ENCODE measurements around the gene IL17B. TPM values are rescaled to one million over a fixed set of nuclear protein-coding genes. Genes with fewer than 3 reads are reported as not detected.

The IL17B gene
- total and polyA plus RNA-seq, 2 of the 8 experiments (the other 6 are each of a cell fraction or from before 2014, with no cell fraction given) = 0.18 TPM; not detected in 1

- no peak overlapping the region for H2BK20ac ChIP-seq (ENCODE audit: low read length)
- no peaks in the 10 kb centered on the region for H3K79me1 ChIP-seq (ENCODE audit: low read depth, low read length)
- H3K23me2 ChIP-seq (ENCODE audit: low read depth, low read length) = no peaks in the 10 kb centered on the region
- H2AFZ ChIP-seq (ENCODE audit: low read length) = no peak overlapping the region
- no peak overlapping the region for H3K9ac ChIP-seq (replicated peaks in 1 of 4; ENCODE audit: extremely low read depth in 1 of 4, low read depth in 3 of 4, low read length in 3 of 4)
- H3K23ac ChIP-seq (ENCODE audit: insufficient read length) = no peak overlapping the region
- peaks cover 0 to 4% (median 0%) of the 10 kb centered on the region in 4 experiments; a peak in 2 of 7 replicates for H3K4me1 ChIP-seq (replicated peaks in 1 of 4; ENCODE audit: control insufficient read depth in 3 of 4, insufficient read depth in 4 of 4, low read length in 3 of 4)
- H3K79me2 ChIP-seq (ENCODE audit: control insufficient read depth in 1 of 2, insufficient read depth in 2 of 2, low read length in 2 of 2) = no peaks in the 10 kb centered on the region
- H2BK15ac ChIP-seq (ENCODE audit: low read length) = no peak overlapping the region
- FAIRE-seq (no peak), DNase-seq (ENCODE audit: low read depth in 1 of 2, low spot score in 2 of 2) (no peak)
- H2BK120ac ChIP-seq (replicated peaks; ENCODE audit: low read depth, low read length) = no peak overlapping the region
- H3K18ac ChIP-seq (ENCODE audit: extremely low read depth, low read length) = no peak overlapping the region
- no peak overlapping the region for H3K4me2 ChIP-seq (ENCODE audit: insufficient read depth in 1 of 2, low read depth in 2 of 2, low read length in 2 of 2)
- no peak overlapping the region for H2AK5ac ChIP-seq (ENCODE audit: low read depth, low read length)
- no peak overlapping the region for H3K27ac ChIP-seq (ENCODE audit: low read depth, low read length)
- H3K4me3 ChIP-seq (ENCODE audit: extremely low read depth in 1 of 4, insufficient read depth in 2 of 4, low read depth in 3 of 4, low read length in 4 of 4) = no peak overlapping the region
- H2BK5ac ChIP-seq (ENCODE audit: low read depth, low read length) = no peak overlapping the region
- 100% methylated on average over 2 of the region's 2 CpGs; no CpG with 5 or more reads in 1 of the 2 experiments for WGBS, 2 experiments (ENCODE audit: extremely low coverage in 1 of 2, insufficient coverage in 1 of 2, insufficient read length in 1 of 2, insufficient replicate concordance in 2 of 2, low coverage in 1 of 2, low lambda C conversion rate in 2 of 2, missing lambda C conversion rate in 1 of 2)
- ChIA-PET POLR2A (ENCODE audit: partially characterized antibody) (interaction anchor here (1.3 kb wide), 1 partner anchor 21 kb away, joined by 5 read pairs; the partner anchor contains the start of gene GRPEL2), CTCF (ENCODE audit: partially characterized antibody) (interaction anchor here (0.6 to 3.2 kb wide), 8 partner anchors 8 to 110 kb away, joined by 3 to 18 read pairs (median 6); partner anchors contain the start of gene GRPEL2)
- no peak overlapping the region for H3K14ac ChIP-seq (ENCODE audit: insufficient read length)
- no peak overlapping the region for H4K5ac ChIP-seq (ENCODE audit: insufficient read length, low read depth, low read length)
- no peaks in the 10 kb centered on the region for H3K36me3 ChIP-seq (ENCODE audit: control insufficient read depth in 2 of 4, insufficient read depth in 4 of 4, low read length in 3 of 4)
- TF ChIP-seq TBP (IDR thresholded peaks at IDR 0.05; ENCODE audit: low read depth, low read length) (no peak), POU5F1 (IDR thresholded peaks at IDR 0.05; ENCODE audit: low read depth, low read length) (no peak), BCL11A (IDR thresholded peaks at IDR 0.05; ENCODE audit: low read depth in 2 of 2, low read length in 2 of 2) (no peak), JUND (IDR thresholded peaks at IDR 0.05; ENCODE audit: low read length) (no peak), BACH1 (IDR thresholded peaks at IDR 0.05; ENCODE audit: low read length) (no peak), PHF8 (conservative IDR thresholded peaks at IDR 0.05; ENCODE audit: low read depth, low read length) (no peak), MAX (IDR thresholded peaks at IDR 0.05) (no peak), GTF2F1 (IDR thresholded peaks at IDR 0.05; ENCODE audit: borderline replicate concordance, low read depth, low read length) (no peak), SP1 (IDR thresholded peaks at IDR 0.05; ENCODE audit: low read depth, low read length) (no peak), EZH2 (IDR thresholded peaks at IDR 0.05; ENCODE audit: low read depth, low read length, severe bottlenecking) (no peak), TCF12 (IDR thresholded peaks at IDR 0.05; ENCODE audit: low read depth, low read length) (no peak), NANOG (IDR thresholded peaks at IDR 0.05; ENCODE audit: insufficient read depth, low read depth, low read length, poor library complexity, severe bottlenecking) (no peak), CBX5 (IDR thresholded peaks at IDR 0.05; ENCODE audit: low read depth, low read length) (no peak), SP4 (IDR thresholded peaks at IDR 0.05; ENCODE audit: low read length) (no peak), NRF1 (IDR thresholded peaks at IDR 0.05; ENCODE audit: low read depth, low read length) (no peak)
- H4K8ac ChIP-seq (ENCODE audit: extremely low read depth, insufficient read depth, low read length) = no peak overlapping the region
- no peaks in the 10 kb centered on the region for H3K9me3 ChIP-seq (ENCODE audit: insufficient read depth in 2 of 2, low read depth in 1 of 2, low read length in 1 of 2)
- H3K4ac ChIP-seq (replicated peaks; ENCODE audit: insufficient read length, low read depth, low read length) = no peak overlapping the region
- no peaks in the 10 kb centered on the region for H4K20me1 ChIP-seq (replicated peaks in 1 of 2; ENCODE audit: control insufficient read depth in 1 of 2, insufficient read depth in 2 of 2, low read length in 2 of 2)
- no peak overlapping the region for H3K56ac ChIP-seq (replicated peaks; ENCODE audit: insufficient read length, low read depth, low read length)
- H4K91ac ChIP-seq (replicated peaks; ENCODE audit: insufficient read length, low read length) = no peak overlapping the region
- H2BK12ac ChIP-seq (ENCODE audit: low read depth, low read length) = no peak overlapping the region
- no peaks in the 10 kb centered on the region for H3K27me3 ChIP-seq (replicated peaks in 1 of 4; ENCODE audit: control insufficient read depth in 3 of 4, extremely low read depth in 1 of 4, insufficient read depth in 3 of 4, low read length in 3 of 4)
Measured at GRCh38 chr5:149324641-149325040, 54.5 kb downstream of the IL17B start.

All from H1 (cell line).